A549 (cell line): ENCODE results near the gene TBC1D24.

Experiments
- BHLHE40 ChIP-seq: IDR thresholded peaks from 2 replicates; pipeline ENCODE4 v1.6.1; 2012; ENCODE audit warnings: low read depth, low read length, inconsistent platforms
- HDAC2 ChIP-seq: fragments of 200-600 bp; sonication (generic); IDR thresholded peaks from 2 replicates; pipeline ENCODE4 v1.6.1; 2016
- RARB ChIP-seq: fragments of 250-450 bp; sonication (Bioruptor Pico); IDR thresholded peaks from 2 replicates; pipeline ENCODE4 v1.8.0; 2021; ENCODE audit warnings: mild to moderate bottlenecking, moderate library complexity
- RNF2 ChIP-seq: fragments of 200-600 bp; sonication (generic); IDR thresholded peaks from 2 replicates; pipeline ENCODE4 v1.6.1; 2016; ENCODE audit warnings: low read depth, mild to moderate bottlenecking, antibody characterized with exemption, moderate library complexity, borderline replicate concordance
- SMC3 ChIP-seq: fragments of >200 bp; sonication (Bioruptor Twin); formaldehyde crosslinking; IDR thresholded peaks from 3 replicates; pipeline ENCODE4 v1.6.1; 2018; ENCODE audit warnings: inconsistent platforms
- TF ChIP-seq, protein P1 (sequence below): IDR thresholded peaks from 2 replicates; pipeline ENCODE4 v1.6.1; 2012; ENCODE audit warnings: low read depth, borderline replicate concordance
- TF ChIP-seq, protein P2 (sequence below): fragments of >200 bp; sonication (Bioruptor Twin); formaldehyde crosslinking; IDR thresholded peaks from 3 replicates; pipeline ENCODE4 v1.5.1; 2016

DNA sequence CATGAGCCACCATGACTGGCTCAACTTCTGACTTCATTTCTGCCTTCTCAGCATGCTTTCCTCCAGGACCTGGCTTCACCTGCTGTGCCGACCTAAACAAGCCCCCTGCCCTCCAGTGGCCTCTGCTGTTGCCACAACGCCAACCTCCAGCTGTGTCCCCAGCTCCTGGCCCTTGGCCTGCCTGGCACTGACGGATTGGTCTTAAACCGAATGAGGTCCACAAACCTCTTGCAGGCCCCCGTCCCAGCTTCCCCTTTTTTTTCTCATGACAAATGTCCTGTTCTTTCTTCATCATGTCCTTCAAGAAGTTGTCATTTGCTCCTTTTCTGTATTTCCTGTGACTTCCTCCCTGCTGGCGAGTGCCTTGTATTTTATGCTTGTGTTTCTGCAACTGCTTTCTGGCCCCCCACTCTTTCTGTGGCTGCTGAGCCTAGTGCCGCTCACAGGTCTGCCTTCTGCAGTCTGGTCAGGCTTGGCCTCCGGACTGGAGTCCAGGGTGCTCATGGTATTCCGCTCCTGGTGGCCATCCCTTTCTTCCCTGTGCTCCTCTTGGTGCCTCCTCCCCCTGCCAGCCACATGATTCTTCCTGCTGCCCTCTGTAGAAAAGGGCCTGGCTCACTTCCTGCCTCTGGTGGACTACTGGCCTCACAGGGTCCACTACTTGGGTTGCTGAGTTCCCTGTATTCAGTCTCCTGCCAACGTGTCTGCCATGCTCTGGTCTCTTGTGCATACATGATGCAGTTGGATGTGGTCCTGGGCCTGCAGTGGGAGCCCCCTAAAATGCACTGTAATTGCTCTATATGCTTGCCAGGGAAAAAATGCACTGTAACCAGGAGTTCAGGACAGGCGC lies 41.7 kb downstream of the TBC1D24 start:
- TF ChIP-seq, protein P1, sequence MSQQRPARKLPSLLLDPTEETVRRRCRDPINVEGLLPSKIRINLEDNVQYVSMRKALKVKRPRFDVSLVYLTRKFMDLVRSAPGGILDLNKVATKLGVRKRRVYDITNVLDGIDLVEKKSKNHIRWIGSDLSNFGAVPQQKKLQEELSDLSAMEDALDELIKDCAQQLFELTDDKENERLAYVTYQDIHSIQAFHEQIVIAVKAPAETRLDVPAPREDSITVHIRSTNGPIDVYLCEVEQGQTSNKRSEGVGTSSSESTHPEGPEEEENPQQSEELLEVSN: no peak
- TF ChIP-seq, protein P2, sequence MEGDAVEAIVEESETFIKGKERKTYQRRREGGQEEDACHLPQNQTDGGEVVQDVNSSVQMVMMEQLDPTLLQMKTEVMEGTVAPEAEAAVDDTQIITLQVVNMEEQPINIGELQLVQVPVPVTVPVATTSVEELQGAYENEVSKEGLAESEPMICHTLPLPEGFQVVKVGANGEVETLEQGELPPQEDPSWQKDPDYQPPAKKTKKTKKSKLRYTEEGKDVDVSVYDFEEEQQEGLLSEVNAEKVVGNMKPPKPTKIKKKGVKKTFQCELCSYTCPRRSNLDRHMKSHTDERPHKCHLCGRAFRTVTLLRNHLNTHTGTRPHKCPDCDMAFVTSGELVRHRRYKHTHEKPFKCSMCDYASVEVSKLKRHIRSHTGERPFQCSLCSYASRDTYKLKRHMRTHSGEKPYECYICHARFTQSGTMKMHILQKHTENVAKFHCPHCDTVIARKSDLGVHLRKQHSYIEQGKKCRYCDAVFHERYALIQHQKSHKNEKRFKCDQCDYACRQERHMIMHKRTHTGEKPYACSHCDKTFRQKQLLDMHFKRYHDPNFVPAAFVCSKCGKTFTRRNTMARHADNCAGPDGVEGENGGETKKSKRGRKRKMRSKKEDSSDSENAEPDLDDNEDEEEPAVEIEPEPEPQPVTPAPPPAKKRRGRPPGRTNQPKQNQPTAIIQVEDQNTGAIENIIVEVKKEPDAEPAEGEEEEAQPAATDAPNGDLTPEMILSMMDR: no peak
- TF ChIP-seq HDAC2 (no peak), RNF2 (no peak), RARB (CRISPR knock-in tag) (no peak), BHLHE40 (no peak), SMC3 (no peak)
